NCI-H510A (cell line): ENCODE results near the gene ANKRD18A.

ENCODE experiments used
- DNase-seq: peaks from one replicate; lab custom pipeline; 2025; lab: John Stamatoyannopoulos, UW

The ANKRD18A gene

DNA sequence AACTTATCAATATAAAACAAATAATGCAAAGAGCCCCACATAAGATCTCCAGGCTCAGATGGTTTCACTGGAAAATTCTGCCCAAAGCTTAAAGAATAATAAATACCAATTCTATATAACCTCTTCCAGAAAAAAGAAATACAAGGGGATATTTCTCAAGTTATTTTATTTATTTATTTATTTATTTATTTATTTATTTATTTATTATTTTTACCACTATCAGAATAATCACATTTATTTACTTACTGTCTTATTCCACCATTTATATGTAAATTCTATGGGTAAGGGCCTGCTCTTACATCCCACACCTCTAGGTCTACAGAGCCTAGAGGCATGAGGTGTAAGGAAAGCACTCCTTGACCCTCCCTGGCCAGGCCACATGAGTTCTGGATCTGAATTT lies 91.1 kb downstream of the ANKRD18A start:
- DNase-seq, result no peak

DNA sequence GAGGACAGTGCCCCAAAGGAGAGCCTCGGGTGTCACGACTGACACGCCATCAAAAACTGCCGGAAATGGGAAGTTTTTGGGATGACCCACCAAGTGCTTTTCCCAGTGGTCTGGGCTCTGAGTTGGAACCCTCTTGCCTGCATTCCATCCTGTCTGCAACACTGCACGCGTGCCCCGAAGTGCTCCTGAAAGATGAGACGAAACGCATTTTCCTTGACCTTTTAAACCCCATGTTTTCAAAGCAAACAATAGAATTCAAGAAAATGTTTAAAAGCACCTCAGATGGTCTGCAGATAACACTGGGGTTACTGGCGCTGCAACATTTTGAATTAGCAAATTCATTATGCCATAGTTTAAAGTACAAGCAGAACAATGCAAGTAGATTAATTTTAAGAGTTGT lies 92.9 kb downstream of the ANKRD18A start:
- DNase-seq, result no peak

DNA sequence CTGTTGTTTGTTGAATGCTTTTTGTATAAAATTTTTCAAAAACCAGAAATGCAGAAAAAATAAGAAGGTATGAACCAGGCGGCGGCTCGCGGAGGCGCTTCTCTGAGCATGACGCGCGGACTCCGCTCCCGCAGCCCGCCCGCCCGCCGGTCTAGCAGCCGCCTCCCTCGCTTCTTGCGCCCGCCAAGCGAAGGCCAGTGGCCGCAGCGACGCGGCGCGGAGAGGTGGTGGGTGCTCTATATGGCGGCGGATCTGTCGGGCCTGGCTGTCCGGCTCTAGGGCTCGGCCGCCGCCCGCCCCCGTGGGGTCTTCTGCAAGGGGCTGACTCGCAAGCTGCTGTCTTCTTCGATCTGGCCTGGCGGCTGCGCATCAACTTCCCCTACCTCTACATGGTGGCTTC lies 93.8 kb downstream of the ANKRD18A start:
- no peak for DNase-seq

DNA sequence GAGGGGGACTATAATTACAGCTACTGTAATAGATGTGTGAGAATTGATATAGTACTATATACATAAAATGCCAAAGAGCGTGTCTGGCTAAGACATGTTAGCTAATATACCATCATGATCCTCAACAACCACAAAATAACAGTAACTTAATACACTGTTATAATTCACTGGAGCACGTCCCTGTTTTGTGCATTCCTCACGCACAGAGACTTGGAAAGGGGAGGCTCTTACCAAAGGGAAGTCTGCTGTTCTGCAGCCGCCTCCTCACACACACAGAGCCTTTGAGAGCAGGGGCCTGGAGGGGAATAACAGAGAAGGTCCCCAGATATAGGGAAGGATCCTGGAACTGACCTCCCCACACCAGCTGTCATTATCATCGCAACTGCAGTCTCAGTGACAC lies 97.3 kb downstream of the ANKRD18A start:
- no peak for DNase-seq

DNA sequence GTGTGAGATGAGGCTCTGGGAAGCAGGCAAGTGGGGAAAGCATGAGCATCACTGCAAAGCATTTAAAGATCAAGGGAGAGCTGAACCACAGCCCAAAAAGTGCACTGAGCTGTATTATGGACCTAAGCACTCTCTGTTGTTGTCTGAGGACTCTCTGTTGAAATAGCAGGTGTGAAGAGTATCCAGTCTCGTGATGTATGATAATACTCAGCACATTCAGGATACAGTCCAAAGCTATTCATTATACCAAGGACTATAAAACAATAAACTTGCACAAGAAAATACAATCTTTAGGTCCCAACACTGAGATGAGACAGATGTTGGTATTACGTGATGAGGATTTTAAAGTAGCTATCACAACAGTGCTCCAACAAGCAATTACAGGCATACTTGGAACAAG lies 98.6 kb downstream of the ANKRD18A start:
- no peak for DNase-seq
